Mucosa of rectum (tissue), 2 donors: Measurements from ENCODE around the gene KIAA1210.
"Not testable (repeated sequence)": the region's sequence is repeated elsewhere in the genome, so short reads cannot be mapped to it uniquely, and the experiment has no call there.

Experiments
- H3K27ac ChIP-seq, 2 donors: one replicate each; pipeline ENCODE4 v1.7.0; 2013; ENCODE audit warnings: inconsistent platforms in 2 of 2, low read depth in 2 of 2, low read length in 2 of 2
- H3K27me3 ChIP-seq, 2 donors: one replicate each; pipeline ENCODE4 v1.7.0; 2013; ENCODE audit warnings: low read length in 2 of 2; ENCODE audit not compliant: control insufficient read depth in 2 of 2, insufficient read depth in 2 of 2
- H3K36me3 ChIP-seq, 2 donors: one replicate each; pipeline ENCODE4 v1.7.0; 2013; ENCODE audit warnings: low read length in 2 of 2; ENCODE audit not compliant: control insufficient read depth in 2 of 2, insufficient read depth in 2 of 2
- H3K4me1 ChIP-seq, 2 donors: one replicate each; pipeline ENCODE4 v1.7.0; 2013; ENCODE audit warnings: low read length in 2 of 2, mild to moderate bottlenecking in 1 of 2; ENCODE audit not compliant: control insufficient read depth in 2 of 2, insufficient read depth in 2 of 2
- H3K4me3 ChIP-seq, 2 donors: one replicate each; pipeline ENCODE4 v1.7.0; 2013; ENCODE audit warnings: low read length in 2 of 2
- H3K9ac ChIP-seq, 2 donors: one replicate each; pipeline ENCODE4 v1.7.0; 2013; ENCODE audit warnings: low read length in 2 of 2, low read depth in 1 of 2, mild to moderate bottlenecking in 1 of 2
- H3K9me3 ChIP-seq, 2 donors: one replicate each; pipeline ENCODE4 v1.7.0; 2013; ENCODE audit warnings: low read length in 2 of 2; ENCODE audit not compliant: control insufficient read depth in 2 of 2
- donor health status: healthy.
- donor health status: Normal muscosa, but diverticular disease.

The KIAA1210 gene

DNA sequence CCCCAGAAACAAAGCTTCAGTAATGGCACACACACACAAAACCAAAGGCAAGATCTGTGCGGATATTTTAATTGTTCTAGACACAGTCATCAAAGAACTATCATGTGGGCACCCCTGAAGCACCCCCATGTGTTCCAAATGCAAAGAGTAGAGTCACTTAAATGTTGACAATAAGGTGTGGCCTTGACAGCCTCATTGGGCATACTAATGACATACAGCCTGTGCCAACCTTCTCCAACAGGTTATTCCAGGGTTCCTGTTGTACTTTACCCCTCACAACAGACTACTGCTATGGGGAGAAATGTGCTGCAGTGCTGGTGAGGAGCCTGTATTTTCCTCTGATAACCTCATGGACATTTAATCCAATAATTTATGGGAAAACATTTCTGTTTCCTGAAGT, 84.6 kb downstream of the KIAA1210 start:
- H3K27ac ChIP-seq: no peak overlapping the region
- no peaks in the 10 kb centered on the region for H3K27me3 ChIP-seq
- no peak overlapping the region for H3K4me3 ChIP-seq
- H3K4me1 ChIP-seq: peaks cover 0 to 5% of the 10 kb centered on the region in 2 donors
- no peaks in the 10 kb centered on the region for H3K36me3 ChIP-seq
- H3K9ac ChIP-seq: no peak overlapping the region
- no peaks in the 10 kb centered on the region for H3K9me3 ChIP-seq

DNA sequence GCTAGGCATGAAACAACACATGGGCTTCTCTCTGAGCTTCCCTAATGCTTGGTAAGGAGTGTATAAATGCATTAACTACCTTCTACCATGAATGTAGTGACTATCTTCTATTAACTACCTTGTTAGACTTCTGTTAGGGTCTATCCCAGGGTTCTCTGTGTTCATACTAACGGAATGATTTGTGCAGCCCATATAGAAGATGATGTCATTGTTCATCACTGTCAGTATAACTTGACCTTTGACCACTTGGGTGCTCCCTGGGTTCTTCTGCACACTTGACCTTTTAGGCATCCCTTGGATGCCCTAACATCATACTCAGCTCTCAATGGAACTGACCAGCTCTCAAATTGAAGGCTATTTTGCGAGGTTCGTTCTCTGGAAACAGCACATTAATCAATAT, 85.6 kb downstream of the KIAA1210 start:
- Histone ChIP-seq H3K27me3 (no peaks in the 10 kb centered on the region), H3K27ac (peak overlapping the region in 1 of 2 donors; percentile 46), H3K9ac (no peak overlapping the region), H3K36me3 (no peaks in the 10 kb centered on the region), H3K4me1 (peaks cover 0 to 5% of the 10 kb centered on the region in 2 donors), H3K4me3 (no peak overlapping the region), H3K9me3 (no peaks in the 10 kb centered on the region)

GRCh38 chrX:119041175-119041574, 86.4 kb downstream of the KIAA1210 start:
- H3K4me1 ChIP-seq: peaks cover 0 to 5% of the 10 kb centered on the region in 2 donors
- H3K9me3 ChIP-seq: no peaks in the 10 kb centered on the region
- H3K27me3 ChIP-seq: no peaks in the 10 kb centered on the region
- H3K4me3 ChIP-seq: no peak overlapping the region
- H3K9ac ChIP-seq: no peak overlapping the region
- no peaks in the 10 kb centered on the region for H3K36me3 ChIP-seq
- H3K27ac ChIP-seq: peak overlapping the region; percentile 46 to 48

- H3K4me3 ChIP-seq: no peak overlapping the region
- no peak overlapping the region for H3K9ac ChIP-seq
- H3K36me3 ChIP-seq: no peaks in the 10 kb centered on the region
- H3K27me3 ChIP-seq: no peaks in the 10 kb centered on the region
- H3K9me3 ChIP-seq: no peaks in the 10 kb centered on the region
- H3K4me1 ChIP-seq: peaks cover 0 to 5% of the 10 kb centered on the region in 2 donors
- H3K27ac ChIP-seq: no peak overlapping the region
These were observed 87.2 kb downstream of the KIAA1210 start for GRCh38 chrX:119040432-119040831.

GRCh38 chrX:119036107-119037029, 91.2 kb downstream of the KIAA1210 start:
- H3K27ac ChIP-seq: no peak overlapping the region

DNA sequence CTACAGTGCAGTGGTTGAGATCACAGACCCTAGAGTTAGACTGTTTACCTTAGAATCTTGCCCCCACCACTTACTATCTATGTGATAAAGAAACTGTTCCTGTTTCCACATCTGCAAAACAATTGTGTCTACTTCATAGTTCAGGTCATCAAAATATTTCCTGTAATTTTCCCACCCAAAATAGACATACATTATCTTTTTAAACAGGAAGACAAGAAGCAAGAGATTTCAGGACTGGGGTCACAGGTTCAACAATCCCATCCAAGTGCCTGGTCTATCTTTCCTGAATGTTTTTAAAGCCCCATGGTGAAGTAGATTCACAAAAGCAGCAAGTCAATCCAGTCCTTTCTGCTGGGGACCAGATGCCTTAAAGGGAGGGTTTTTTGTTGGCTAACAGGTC, 96.6 kb downstream of the KIAA1210 start:
- Histone ChIP-seq H3K27ac (no peak overlapping the region), H3K9me3 (no peaks in the 10 kb centered on the region), H3K4me1 (no peaks in the 10 kb centered on the region), H3K27me3 (no peaks in the 10 kb centered on the region), H3K36me3 (no peaks in the 10 kb centered on the region), H3K4me3 (no peak overlapping the region), H3K9ac (no peak overlapping the region)

More at GRCh38 chrX:119036107-119037029, 91.2 kb downstream of the KIAA1210 start:
- Histone ChIP-seq H3K9me3 (no peaks in the 10 kb centered on the region), H3K27me3 (no peaks in the 10 kb centered on the region), H3K36me3 (no peaks in the 10 kb centered on the region), H3K4me3 (no peak overlapping the region), H3K4me1 (peaks cover 0 to 5% of the 10 kb centered on the region in 2 donors), H3K9ac (no peak overlapping the region)

DNA sequence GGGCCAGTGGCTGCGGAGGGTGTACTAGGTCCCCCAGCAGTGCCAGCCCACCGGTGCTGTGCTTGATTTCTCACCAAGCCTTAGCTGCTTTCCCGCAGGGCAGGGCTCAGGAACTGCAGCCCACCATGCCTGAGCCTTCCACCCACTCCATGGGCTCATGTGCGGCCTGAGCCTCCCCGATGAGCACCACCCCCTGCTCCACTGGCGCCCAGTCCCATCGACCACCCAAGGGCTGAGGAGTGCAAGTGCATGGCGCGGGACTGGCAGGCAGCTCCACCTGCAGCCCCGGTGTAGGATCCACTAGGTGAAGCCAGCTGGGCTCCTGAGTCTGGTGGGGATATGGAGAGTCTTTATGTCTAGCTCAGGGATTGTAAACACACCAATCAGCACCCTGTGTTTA, 98.0 kb downstream of the KIAA1210 start:
- not testable (repeated sequence) for H3K4me1 ChIP-seq, H3K27ac ChIP-seq, H3K36me3 ChIP-seq, H3K27me3 ChIP-seq, H3K9ac ChIP-seq, H3K9me3 ChIP-seq, H3K4me3 ChIP-seq

DNA sequence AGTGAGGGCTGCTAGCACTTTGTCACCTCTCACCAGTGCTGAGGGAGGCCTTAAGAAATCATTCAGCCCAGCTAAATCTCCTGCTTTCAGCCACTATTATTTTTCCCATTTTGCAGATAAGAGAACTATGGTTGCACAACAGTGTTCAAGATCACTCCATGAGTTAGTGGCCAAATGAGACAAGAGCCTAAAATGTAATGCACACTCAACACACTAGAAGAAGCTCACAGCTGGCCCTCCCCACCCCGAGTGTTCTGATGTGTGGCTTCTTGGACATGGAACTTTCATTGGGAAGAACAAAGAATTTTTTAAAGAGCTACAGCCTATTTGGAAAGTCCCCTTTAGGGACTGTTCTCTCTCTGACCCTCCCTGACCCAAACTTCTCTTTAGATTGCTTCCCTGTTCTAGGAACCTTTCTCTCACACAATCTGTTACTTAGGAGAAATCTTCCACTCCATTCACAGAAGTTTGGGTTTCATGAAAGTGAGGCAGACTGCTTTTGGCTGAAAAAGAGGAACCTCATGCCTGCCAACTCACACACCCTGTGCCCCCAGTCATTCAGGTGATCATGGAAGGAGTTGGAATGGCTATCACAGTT, 98.8 kb downstream of the KIAA1210 start:
- H3K4me3 ChIP-seq: no peak overlapping the region
- H3K4me1 ChIP-seq: no peaks in the 10 kb centered on the region
- H3K36me3 ChIP-seq: no peaks in the 10 kb centered on the region
- H3K27me3 ChIP-seq: no peaks in the 10 kb centered on the region
- no peak overlapping the region for H3K9ac ChIP-seq
- no peak overlapping the region for H3K27ac ChIP-seq
- H3K9me3 ChIP-seq: no peaks in the 10 kb centered on the region
